GM12872 (cell line): ENCODE measurements around the gene SAXO1.

Experiments used
- CTCF ChIP-seq: IDR thresholded peaks from 3 replicates; pipeline ENCODE4 v1.5.1; 2011; ENCODE audit warnings: low read depth, mild to moderate bottlenecking, low read length, moderate library complexity; ENCODE audit not compliant: insufficient read depth

Gene SAXO1

GRCh38 chr9:18976221-18976708, 56.7 kb downstream of the SAXO1 start:
- no peak for TF ChIP-seq CTCF

- TF ChIP-seq CTCF: no peak
These were observed 59.7 kb downstream of the SAXO1 start for GRCh38 chr9:18973348-18973747.

- no peak for TF ChIP-seq CTCF
These were observed 60.3 kb downstream of the SAXO1 start for GRCh38 chr9:18972675-18973074.

- no peak for TF ChIP-seq CTCF
These were observed 61.1 kb downstream of the SAXO1 start for GRCh38 chr9:18971909-18972308.

GRCh38 chr9:18971404-18971803, 61.6 kb downstream of the SAXO1 start:
- no peak for TF ChIP-seq CTCF

- TF ChIP-seq CTCF: no peak
These were observed 62.6 kb downstream of the SAXO1 start for GRCh38 chr9:18970393-18970792.

GRCh38 chr9:18969128-18969527, 63.9 kb downstream of the SAXO1 start:
- no peak for TF ChIP-seq CTCF

- no peak for TF ChIP-seq CTCF
These were observed 77.4 kb downstream of the SAXO1 start for GRCh38 chr9:18955626-18956025.
